Right lobe of liver (tissue), 4 donors: ENCODE measurements around the gene PTPRD.

Experiments
- POLR2A ChIP-seq: fragments of 450-650 bp; IDR thresholded peaks from one replicate; pipeline ENCODE4 v1.6.1; 2017; ENCODE audit warnings: antibody characterized with exemption, mild to moderate bottlenecking
- TF ChIP-seq, protein P1 (sequence below), 4 donors: fragments of 200-600 bp in 3 of 4; fragments of 450-650 bp in 1 of 4; IDR thresholded peaks; one replicate each; pipeline versions ENCODE4 v1.5.1 to v1.8.0; 2016 to 2022; ENCODE audit warnings: antibody characterized with exemption in 4 of 4, mild to moderate bottlenecking in 2 of 4
- donor health status: DM: no; HTN: no; CAD: no.
- donor health status: DM: no; HTN: no; CAD: no.
- donor health status: DM: no; HTN: yes; CAD: no.

DNA sequence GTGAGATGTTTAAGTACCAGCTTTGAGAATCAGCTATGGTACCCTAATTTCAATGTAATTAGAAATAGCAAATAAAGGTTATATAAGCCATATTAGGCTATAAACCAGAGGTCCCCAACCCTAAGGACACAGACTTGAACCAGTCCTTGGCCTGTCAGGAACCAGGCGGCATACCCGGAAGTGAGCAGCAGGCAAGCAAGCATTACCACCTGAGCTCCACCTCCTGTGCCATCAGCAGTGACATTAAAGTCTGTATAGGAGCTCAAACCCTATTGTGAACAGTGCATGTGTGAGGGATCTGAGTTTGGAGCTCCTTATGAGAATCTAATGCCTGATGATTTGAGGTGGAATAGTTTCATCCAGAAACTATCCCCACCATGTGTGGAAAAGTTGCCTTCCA, 1009.5 kb downstream of the PTPRD start:
- TF ChIP-seq, protein P1, sequence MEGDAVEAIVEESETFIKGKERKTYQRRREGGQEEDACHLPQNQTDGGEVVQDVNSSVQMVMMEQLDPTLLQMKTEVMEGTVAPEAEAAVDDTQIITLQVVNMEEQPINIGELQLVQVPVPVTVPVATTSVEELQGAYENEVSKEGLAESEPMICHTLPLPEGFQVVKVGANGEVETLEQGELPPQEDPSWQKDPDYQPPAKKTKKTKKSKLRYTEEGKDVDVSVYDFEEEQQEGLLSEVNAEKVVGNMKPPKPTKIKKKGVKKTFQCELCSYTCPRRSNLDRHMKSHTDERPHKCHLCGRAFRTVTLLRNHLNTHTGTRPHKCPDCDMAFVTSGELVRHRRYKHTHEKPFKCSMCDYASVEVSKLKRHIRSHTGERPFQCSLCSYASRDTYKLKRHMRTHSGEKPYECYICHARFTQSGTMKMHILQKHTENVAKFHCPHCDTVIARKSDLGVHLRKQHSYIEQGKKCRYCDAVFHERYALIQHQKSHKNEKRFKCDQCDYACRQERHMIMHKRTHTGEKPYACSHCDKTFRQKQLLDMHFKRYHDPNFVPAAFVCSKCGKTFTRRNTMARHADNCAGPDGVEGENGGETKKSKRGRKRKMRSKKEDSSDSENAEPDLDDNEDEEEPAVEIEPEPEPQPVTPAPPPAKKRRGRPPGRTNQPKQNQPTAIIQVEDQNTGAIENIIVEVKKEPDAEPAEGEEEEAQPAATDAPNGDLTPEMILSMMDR (IDR thresholded peaks at IDR 0.05), result no peak
- no peak for TF ChIP-seq POLR2A
